IPS-20b (cell line): ENCODE data around the gene FOXN1.
"Not testable (repeated sequence)": the region's sequence is repeated elsewhere in the genome, so short reads cannot be mapped to it uniquely, and the experiment has no call there.

Experiments used
- H3K27ac ChIP-seq: one replicate; pipeline ENCODE4 v1.5.1; 2013; ENCODE audit warnings: low read length
- H3K27me3 ChIP-seq: 2 replicates; pipeline ENCODE4 v1.6.1; 2013; ENCODE audit warnings: mild to moderate bottlenecking, low read length, inconsistent platforms; ENCODE audit not compliant: insufficient read depth
- H3K36me3 ChIP-seq: 2 replicates; pipeline ENCODE4 v1.6.1; 2013; ENCODE audit warnings: low read depth, mild to moderate bottlenecking, inconsistent platforms, low read length, moderate library complexity; ENCODE audit not compliant: insufficient read depth
- H3K4me1 ChIP-seq: 2 replicates; pipeline ENCODE4 v1.6.1; 2013; ENCODE audit warnings: mild to moderate bottlenecking, control low read depth, inconsistent platforms, low read length, moderate library complexity; ENCODE audit not compliant: insufficient read depth
- H3K4me3 ChIP-seq: 2 replicates; pipeline ENCODE4 v1.5.1; 2013; ENCODE audit warnings: mild to moderate bottlenecking, low read length, inconsistent platforms
- H3K9ac ChIP-seq: 2 replicates; pipeline ENCODE4 v1.6.1; 2013; ENCODE audit warnings: low read depth, mild to moderate bottlenecking, inconsistent platforms, low read length, moderate library complexity
- H3K9me3 ChIP-seq: 2 replicates; pipeline ENCODE4 v1.6.1; 2013; ENCODE audit warnings: mild to moderate bottlenecking, low read depth, low read length, inconsistent platforms; ENCODE audit not compliant: insufficient read depth

Gene FOXN1, protein sequence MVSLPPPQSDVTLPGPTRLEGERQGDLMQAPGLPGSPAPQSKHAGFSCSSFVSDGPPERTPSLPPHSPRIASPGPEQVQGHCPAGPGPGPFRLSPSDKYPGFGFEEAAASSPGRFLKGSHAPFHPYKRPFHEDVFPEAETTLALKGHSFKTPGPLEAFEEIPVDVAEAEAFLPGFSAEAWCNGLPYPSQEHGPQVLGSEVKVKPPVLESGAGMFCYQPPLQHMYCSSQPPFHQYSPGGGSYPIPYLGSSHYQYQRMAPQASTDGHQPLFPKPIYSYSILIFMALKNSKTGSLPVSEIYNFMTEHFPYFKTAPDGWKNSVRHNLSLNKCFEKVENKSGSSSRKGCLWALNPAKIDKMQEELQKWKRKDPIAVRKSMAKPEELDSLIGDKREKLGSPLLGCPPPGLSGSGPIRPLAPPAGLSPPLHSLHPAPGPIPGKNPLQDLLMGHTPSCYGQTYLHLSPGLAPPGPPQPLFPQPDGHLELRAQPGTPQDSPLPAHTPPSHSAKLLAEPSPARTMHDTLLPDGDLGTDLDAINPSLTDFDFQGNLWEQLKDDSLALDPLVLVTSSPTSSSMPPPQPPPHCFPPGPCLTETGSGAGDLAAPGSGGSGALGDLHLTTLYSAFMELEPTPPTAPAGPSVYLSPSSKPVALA

GRCh38 chr17:28505986-28506665 lies at the start of gene FOXN1:
Gene FOXN1, plus strand, starts transcription at chr17:28506348. Its CDS starts 17,622 bp downstream, at chr17:28523970.
- H3K27me3 ChIP-seq, result peaks cover 7% of the 10 kb centered on the region
- no peak within 1 kb of the TSS for H3K9ac ChIP-seq
- H3K9me3 ChIP-seq, result no peaks in the 10 kb centered on the region
- H3K4me3 ChIP-seq, result no peak within 1 kb of the TSS
- no peak within 1 kb of the TSS for H3K27ac ChIP-seq
- H3K4me1 ChIP-seq, result 0 out of 2 replicates have a peak, but pooled peaks cover 3% of the 10 kb centered on the region
- H3K36me3 ChIP-seq, result no peaks in the 10 kb centered on the region

DNA sequence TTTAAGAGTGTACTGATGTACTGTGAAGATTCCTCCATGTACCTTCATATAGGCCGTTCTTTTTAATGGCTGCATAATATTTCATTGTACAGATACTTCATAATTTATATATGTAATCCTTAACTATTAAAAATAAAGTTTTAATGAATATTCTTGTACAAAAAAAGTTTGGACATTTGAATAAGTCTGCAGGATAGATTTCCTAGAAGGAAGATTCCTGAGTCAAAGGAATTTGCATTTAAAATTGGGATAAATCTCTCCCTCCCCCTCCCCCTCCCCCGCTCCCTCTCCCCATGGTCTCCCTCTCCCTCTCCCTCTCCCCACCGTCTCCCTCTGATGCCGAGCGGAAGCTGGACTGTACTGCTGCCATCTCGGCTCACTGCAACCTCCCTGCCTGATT lies 48.3 kb upstream of the FOXN1 start:
- H3K27me3 ChIP-seq, result no peaks in the 10 kb centered on the region
- H3K36me3 ChIP-seq, result no peaks in the 10 kb centered on the region
- H3K27ac ChIP-seq, result no peak overlapping the region
- H3K4me3 ChIP-seq, result no peak overlapping the region
- no peak overlapping the region for H3K9ac ChIP-seq
- 0 out of 2 replicates have a peak, but pooled peaks cover 6% of the 10 kb centered on the region for H3K9me3 ChIP-seq
- H3K4me1 ChIP-seq, result no peaks in the 10 kb centered on the region

GRCh38 chr17:28458881-28459280 lies 47.3 kb upstream of the FOXN1 start:
- H3K4me3 ChIP-seq, H3K4me1 ChIP-seq, H3K27me3 ChIP-seq, H3K27ac ChIP-seq, H3K9ac ChIP-seq, H3K9me3 ChIP-seq, H3K36me3 ChIP-seq: not testable (repeated sequence)

DNA sequence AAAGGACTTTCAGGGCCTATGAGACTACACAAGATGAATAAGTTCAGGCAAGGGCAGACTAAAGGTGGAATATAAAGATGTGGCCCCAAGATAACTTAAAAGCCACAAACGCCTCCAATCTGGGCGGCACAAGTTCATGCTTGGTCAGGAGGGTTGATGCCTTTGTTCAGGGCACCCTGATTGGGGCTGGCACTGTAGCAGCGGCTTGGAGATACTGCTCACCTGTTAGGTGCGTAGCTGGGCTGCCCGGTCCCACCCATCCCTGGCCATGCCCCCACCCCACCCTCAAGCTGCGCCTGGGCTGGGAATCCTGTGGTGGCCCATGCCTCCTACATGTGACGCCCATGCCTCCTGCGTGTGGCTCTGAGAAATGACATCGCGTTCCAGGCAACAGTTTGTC lies 45.2 kb upstream of the FOXN1 start:
- Histone ChIP-seq H3K27ac (no peak overlapping the region), H3K9ac (no peak overlapping the region), H3K36me3 (no peaks in the 10 kb centered on the region), H3K4me1 (no peaks in the 10 kb centered on the region), H3K4me3 (no peak overlapping the region), H3K9me3 (0 out of 2 replicates have a peak, but pooled peaks cover 6% of the 10 kb centered on the region), H3K27me3 (no peaks in the 10 kb centered on the region)

GRCh38 chr17:28466001-28466400 lies 40.1 kb upstream of the FOXN1 start:
- Histone ChIP-seq H3K9ac (no peak overlapping the region), H3K9me3 (no peaks in the 10 kb centered on the region)

GRCh38 chr17:28466521-28467048 lies 39.6 kb upstream of the FOXN1 start:
- Histone ChIP-seq H3K9ac (no peak overlapping the region), H3K4me1 (no peaks in the 10 kb centered on the region), H3K9me3 (no peaks in the 10 kb centered on the region), H3K27ac (no peak overlapping the region), H3K4me3 (no peak overlapping the region), H3K27me3 (no peaks in the 10 kb centered on the region; the same call in 1 of the 2 replicates), H3K36me3 (no peaks in the 10 kb centered on the region)

More at GRCh38 chr17:28466001-28466400, 40.1 kb upstream of the FOXN1 start:
- no peaks in the 10 kb centered on the region; the same call in 1 of the 2 replicates for H3K27me3 ChIP-seq
- H3K27ac ChIP-seq, result no peak overlapping the region
- H3K4me3 ChIP-seq, result no peak overlapping the region
- H3K4me1 ChIP-seq, result no peaks in the 10 kb centered on the region
- H3K36me3 ChIP-seq, result no peaks in the 10 kb centered on the region

DNA sequence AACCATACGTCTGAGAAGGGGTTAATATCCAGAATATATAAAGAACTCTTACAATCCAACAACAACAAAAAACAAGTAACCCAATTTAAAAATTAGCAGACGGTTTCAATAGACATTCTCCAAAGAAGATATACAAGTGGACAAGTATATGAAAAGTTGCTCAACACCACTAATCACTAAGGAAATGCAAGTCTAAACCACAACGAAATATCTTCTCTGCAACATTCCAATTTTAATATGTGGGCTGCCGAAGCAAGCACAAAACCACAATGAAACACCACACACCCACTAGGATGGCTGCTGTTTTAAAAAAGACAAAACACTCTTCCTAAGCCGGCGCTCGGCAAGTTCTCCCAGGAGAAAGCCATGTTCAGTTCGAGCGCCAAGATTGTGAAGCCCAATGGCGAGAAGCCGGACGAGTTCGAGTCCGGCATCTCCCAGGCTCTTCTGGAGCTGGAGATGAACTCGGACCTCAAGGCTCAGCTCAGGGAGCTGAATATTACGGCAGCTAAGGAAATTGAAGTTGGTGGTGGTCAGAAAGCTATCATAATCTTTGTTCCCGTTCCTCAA lies 38.6 kb upstream of the FOXN1 start:
- H3K27me3 ChIP-seq, result no peaks in the 10 kb centered on the region; the same call in 1 of the 2 replicates
- H3K36me3 ChIP-seq, result no peaks in the 10 kb centered on the region
- H3K27ac ChIP-seq, result no peak overlapping the region
- no peaks in the 10 kb centered on the region for H3K9me3 ChIP-seq
- no peaks in the 10 kb centered on the region for H3K4me1 ChIP-seq
- H3K4me3 ChIP-seq, result no peak overlapping the region
- no peak overlapping the region for H3K9ac ChIP-seq

DNA sequence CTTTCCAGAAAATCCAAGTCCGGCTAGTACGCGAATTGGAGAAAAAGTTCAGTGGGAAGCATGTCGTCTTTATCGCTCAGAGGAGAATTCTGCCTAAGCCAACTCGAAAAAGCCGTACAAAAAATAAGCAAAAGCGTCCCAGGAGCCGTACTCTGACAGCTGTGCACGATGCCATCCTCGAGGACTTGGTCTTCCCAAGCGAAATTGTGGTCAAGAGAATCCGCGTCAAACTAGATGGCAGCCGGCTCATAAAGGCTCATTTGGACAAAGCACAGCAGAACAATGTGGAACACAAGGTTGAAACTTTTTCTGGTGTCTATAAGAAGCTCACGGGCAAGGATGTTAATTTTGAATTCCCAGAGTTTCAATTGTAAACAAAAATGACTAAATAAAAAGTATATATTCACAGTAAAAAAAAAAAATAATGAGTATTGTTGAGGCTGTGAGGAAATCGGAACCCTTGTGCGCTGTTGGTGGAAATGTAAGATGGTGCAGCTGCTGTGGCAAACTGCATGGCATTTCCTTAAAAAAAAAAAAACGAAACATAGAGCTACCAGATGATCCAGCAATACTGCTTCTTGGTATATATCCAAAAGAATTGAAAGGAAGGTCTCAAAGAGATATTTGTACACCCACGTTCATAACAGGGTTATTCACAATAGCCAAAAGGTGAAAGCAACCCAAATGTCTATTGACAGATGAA lies 38.0 kb upstream of the FOXN1 start:
- not testable (repeated sequence) for H3K4me3 ChIP-seq, H3K27me3 ChIP-seq, H3K4me1 ChIP-seq, H3K36me3 ChIP-seq, H3K9ac ChIP-seq, H3K27ac ChIP-seq, H3K9me3 ChIP-seq

GRCh38 chr17:28468781-28469180 lies 37.4 kb upstream of the FOXN1 start:
- no peak overlapping the region for H3K9ac ChIP-seq
- H3K4me3 ChIP-seq, result no peak overlapping the region
- no peaks in the 10 kb centered on the region for H3K9me3 ChIP-seq
- H3K27me3 ChIP-seq, result no peaks in the 10 kb centered on the region; the same call in 1 of the 2 replicates
- no peak overlapping the region for H3K27ac ChIP-seq
- no peaks in the 10 kb centered on the region for H3K36me3 ChIP-seq
- no peaks in the 10 kb centered on the region for H3K4me1 ChIP-seq

DNA sequence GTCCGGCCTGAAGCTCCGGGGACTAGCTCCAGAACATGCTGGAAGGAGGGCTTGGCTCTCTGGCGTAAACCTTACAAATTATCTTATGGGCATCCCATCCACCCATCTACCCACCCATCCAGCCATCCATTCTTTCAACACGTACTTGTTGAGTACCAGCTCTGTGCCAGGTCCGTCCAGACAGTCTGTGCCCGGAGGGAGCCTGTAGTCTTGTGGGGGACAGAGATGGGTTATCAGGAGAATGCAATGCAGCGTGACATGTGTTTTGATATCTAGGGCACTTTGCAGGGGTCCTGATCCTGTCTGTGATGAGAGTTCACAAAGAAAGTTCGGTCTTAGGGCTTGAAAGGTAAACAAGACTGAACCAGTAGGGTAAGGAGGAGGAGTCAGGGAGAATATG lies 36.8 kb upstream of the FOXN1 start:
- H3K27ac ChIP-seq, result no peak overlapping the region
- no peaks in the 10 kb centered on the region for H3K36me3 ChIP-seq
- H3K9ac ChIP-seq, result no peak overlapping the region
- H3K27me3 ChIP-seq, result no peaks in the 10 kb centered on the region; the same call in 1 of the 2 replicates
- H3K4me1 ChIP-seq, result no peaks in the 10 kb centered on the region
- no peak overlapping the region for H3K4me3 ChIP-seq
- no peaks in the 10 kb centered on the region for H3K9me3 ChIP-seq
